Endothelial cell (in vitro differentiated cells): ENCODE results near the gene BNC2. TPM values are rescaled to one million over a fixed set of nuclear protein-coding genes. Genes with fewer than 3 reads are reported as not detected.

Experiments
- DNase-seq: peaks from one replicate; pipeline ENCODE4 v3.0.0; 2021; ENCODE audit warnings: low spot score
- H3K27ac Mint-ChIP-seq: one replicate; pipeline ENCODE4 v1.8.0; 2021; ENCODE audit warnings: mixed read lengths, inconsistent platforms; ENCODE audit not compliant: unreplicated experiment
- H3K27me3 Mint-ChIP-seq: one replicate; pipeline ENCODE4 v1.8.0; 2021; ENCODE audit warnings: mild to moderate bottlenecking, moderate library complexity, mixed read lengths, inconsistent platforms; ENCODE audit not compliant: unreplicated experiment
- H3K36me3 Mint-ChIP-seq: one replicate; pipeline ENCODE4 v1.8.0; 2021; ENCODE audit warnings: mild to moderate bottlenecking, low read depth, mixed read lengths, inconsistent platforms; ENCODE audit not compliant: unreplicated experiment
- H3K4me1 Mint-ChIP-seq: one replicate; pipeline ENCODE4 v1.8.0; 2021; ENCODE audit warnings: mild to moderate bottlenecking, mixed read lengths, inconsistent platforms; ENCODE audit not compliant: unreplicated experiment
- H3K4me3 Mint-ChIP-seq: one replicate; pipeline ENCODE4 v1.8.0; 2021; ENCODE audit warnings: mild to moderate bottlenecking, mixed read lengths, inconsistent platforms; ENCODE audit not compliant: unreplicated experiment
- H3K9me3 Mint-ChIP-seq: one replicate; pipeline ENCODE4 v1.8.0; 2021; ENCODE audit warnings: mixed read lengths, inconsistent platforms; ENCODE audit not compliant: unreplicated experiment
- CTCF ChIP-seq: fragments of 200-600 bp; sonication (generic); IDR thresholded peaks from one replicate; pipeline ENCODE4 v1.5.0; 2021; ENCODE audit warnings: antibody characterized with exemption; ENCODE audit not compliant: unreplicated experiment
- total RNA-seq: library from RNA; stranded (reverse); fragmentation: NEBNext Ultra II Directional; extraction: Animal tissue kit (Norgen Biotek cat#: 25700); gene quantifications from one replicate; pipeline ENCODE4 v1.2.1, GENCODE V29; 2021; ENCODE audit not compliant: unreplicated experiment

Gene BNC2
- total RNA-seq, 1 donor from 2014 or later: 20.1 TPM

DNA sequence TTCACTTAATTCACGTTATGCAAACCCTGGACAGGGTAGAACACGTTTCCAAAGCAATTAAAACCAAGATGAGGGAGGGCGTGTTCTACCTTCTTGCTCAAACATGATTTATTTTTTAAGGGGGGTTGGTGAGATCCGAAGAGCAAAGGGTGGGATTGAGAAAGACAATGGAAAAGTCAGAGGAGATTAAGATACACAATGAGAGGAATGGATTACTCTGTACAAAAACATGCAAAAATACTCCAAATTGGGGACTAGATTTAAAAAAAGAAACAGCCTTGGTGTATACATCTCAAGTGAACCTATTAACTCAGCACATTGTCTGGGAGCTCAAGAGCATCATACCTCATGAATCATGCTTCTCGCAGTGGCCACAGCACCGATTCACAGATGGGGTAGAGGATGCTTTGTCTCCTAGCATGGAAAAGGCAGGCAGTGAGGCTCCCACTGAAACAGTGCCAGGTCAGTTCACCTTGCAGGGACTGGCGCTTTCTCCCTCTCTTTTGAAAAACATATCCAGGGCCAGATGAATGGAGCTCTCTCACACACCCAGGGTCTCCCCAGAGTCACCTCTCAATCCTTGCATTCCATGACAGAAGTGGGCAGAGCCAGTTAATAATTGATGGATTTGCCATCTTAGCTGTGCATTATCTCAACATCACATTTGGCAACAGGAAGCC lies 459.7 kb downstream of the BNC2 start:
- Mint-ChIP-seq H3K9me3 (no peaks in the 10 kb centered on the region), H3K27me3 (no peaks in the 10 kb centered on the region), H3K4me3 (no peak overlapping the region), H3K36me3 (no peaks in the 10 kb centered on the region), H3K4me1 (peaks cover 4% of the 10 kb centered on the region), H3K27ac (no peak overlapping the region)
- DNase-seq: no peak
- TF ChIP-seq CTCF: no peak

DNA sequence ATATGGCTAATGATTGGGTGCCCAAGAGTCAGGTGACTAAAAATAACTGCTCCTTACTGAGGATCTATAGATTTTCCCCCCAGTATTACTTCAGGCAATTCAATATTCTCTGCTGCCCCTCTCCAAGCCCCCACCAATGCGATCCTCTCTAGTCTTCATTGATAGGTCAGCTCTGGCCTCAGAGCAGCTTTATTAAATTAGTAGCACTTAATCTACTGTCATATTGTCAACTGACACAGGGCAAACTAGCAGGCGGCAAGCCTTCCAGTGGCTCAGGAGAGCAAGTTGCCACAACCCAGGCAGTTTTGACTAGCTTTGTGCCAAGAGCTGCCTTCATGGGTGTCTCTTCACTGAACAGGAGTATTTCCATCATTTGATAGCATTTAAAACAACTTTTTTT lies 462.9 kb downstream of the BNC2 start:
- no peak for TF ChIP-seq CTCF
- Mint-ChIP-seq H3K4me3 (no peak overlapping the region), H3K27ac (no peak overlapping the region), H3K36me3 (no peaks in the 10 kb centered on the region), H3K27me3 (no peaks in the 10 kb centered on the region), H3K4me1 (no peaks in the 10 kb centered on the region), H3K9me3 (no peaks in the 10 kb centered on the region)
- DNase-seq: no peak

- no peak for DNase-seq
Observed at GRCh38 chr9:16406526-16407225, 463.8 kb downstream of the BNC2 start.

DNA sequence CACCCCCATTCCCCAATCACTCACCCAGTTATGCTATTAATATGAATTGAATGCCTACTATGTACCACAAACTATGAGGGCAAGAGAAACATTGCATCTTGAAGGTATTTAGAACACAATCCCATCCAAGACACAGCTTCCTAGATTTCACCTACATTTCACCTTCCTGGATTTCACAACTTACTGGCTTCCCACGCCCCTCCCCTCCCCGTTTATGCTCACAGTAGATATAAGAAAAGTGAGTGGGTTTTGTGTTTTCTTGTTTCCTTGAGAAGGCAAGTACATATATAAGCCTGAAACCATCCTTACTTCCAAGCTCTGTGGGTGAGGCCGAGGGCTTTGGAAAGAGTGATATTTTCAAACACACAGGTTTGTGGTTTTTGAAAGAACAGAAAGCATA lies 465.0 kb downstream of the BNC2 start:
- Mint-ChIP-seq H3K36me3 (no peaks in the 10 kb centered on the region), H3K27ac (no peak overlapping the region), H3K4me3 (no peak overlapping the region), H3K4me1 (no peaks in the 10 kb centered on the region), H3K9me3 (no peaks in the 10 kb centered on the region), H3K27me3 (no peaks in the 10 kb centered on the region)
- no peak for DNase-seq
- no peak for TF ChIP-seq CTCF

More at GRCh38 chr9:16406526-16407225, 463.8 kb downstream of the BNC2 start:
- TF ChIP-seq CTCF: no peak
- Mint-ChIP-seq H3K9me3 (no peaks in the 10 kb centered on the region), H3K27ac (no peak overlapping the region), H3K27me3 (no peaks in the 10 kb centered on the region), H3K4me3 (no peak overlapping the region), H3K4me1 (no peaks in the 10 kb centered on the region), H3K36me3 (no peaks in the 10 kb centered on the region)

- Mint-ChIP-seq H3K27ac (no peak overlapping the region), H3K9me3 (no peaks in the 10 kb centered on the region), H3K4me3 (no peak overlapping the region), H3K27me3 (no peaks in the 10 kb centered on the region), H3K36me3 (no peaks in the 10 kb centered on the region), H3K4me1 (peaks cover 3% of the 10 kb centered on the region)
- no peak for TF ChIP-seq CTCF
- no peak for DNase-seq
Observed at GRCh38 chr9:16401701-16402100, 468.8 kb downstream of the BNC2 start.
